Caco-2 (cell line): ENCODE results near the gene XPNPEP2. TPM values are rescaled to one million over a fixed set of nuclear protein-coding genes. Genes with fewer than 3 reads are reported as not detected.

Source experiments
- BruUV-seq: library from RNA; stranded (reverse); fragments of 400-500 nt; replicated peaks from 2 replicates; lab custom pipeline; 2021; lab: Mats Ljungman, UMichigan
- CTCF ChIA-PET: fragments of 300-600 bp; sonication (Branson Sonifier 250); formaldehyde crosslinking; loops from one replicate; lab custom pipeline; 2022; ENCODE audit warnings: antibody characterized with exemption; lab: Charles Lee
- POLR2A ChIA-PET: fragments of 300-600 bp; sonication (Branson Sonifier 250); formaldehyde crosslinking; loops from one replicate; lab custom pipeline; 2022; ENCODE audit warnings: antibody characterized with exemption; lab: Charles Lee
- DNase-seq, 2 experiments: peaks; one replicate each; pipeline versions ENCODE4 v3.0.0 to v3.0.0-alpha.2; 2020 to 2022
- H3K27me3 ChIP-seq: replicated peaks from 2 replicates; pipeline ENCODE4 v1.6.0; 2011; ENCODE audit warnings: low read length; ENCODE audit not compliant: control insufficient read depth, insufficient read depth
- H3K36me3 ChIP-seq: 2 replicates; pipeline ENCODE4 v1.5.1; 2011; ENCODE audit warnings: low read length; ENCODE audit not compliant: control insufficient read depth, insufficient read depth
- H3K4me1 ChIP-seq: fragments of 250-450 bp; sonication (Bioruptor Pico); 2 replicates; pipeline ENCODE4 v1.5.1; 2020; ENCODE audit warnings: mild to moderate bottlenecking
- H3K4me3 ChIP-seq: 2 replicates; pipeline ENCODE4 v1.5.1; 2011; ENCODE audit warnings: low read depth, mild to moderate bottlenecking, control low read depth, low read length
- H3K9me3 ChIP-seq: fragments of 250-450 bp; sonication (Bioruptor Pico); 2 replicates; pipeline ENCODE4 v1.5.1; 2020; ENCODE audit warnings: mild to moderate bottlenecking, moderate library complexity
- H3K27ac Mint-ChIP-seq: one replicate; pipeline ENCODE4 v1.8.0; 2022; ENCODE audit warnings: mixed read lengths; ENCODE audit not compliant: unreplicated experiment
- H3K27me3 Mint-ChIP-seq: one replicate; pipeline ENCODE4 v1.8.0; 2022; ENCODE audit warnings: mixed read lengths; ENCODE audit not compliant: insufficient read depth, unreplicated experiment
- H3K36me3 Mint-ChIP-seq: one replicate; pipeline ENCODE4 v1.8.0; 2022; ENCODE audit warnings: mild to moderate bottlenecking, mixed read lengths; ENCODE audit not compliant: insufficient read depth, unreplicated experiment
- H3K4me1 Mint-ChIP-seq: one replicate; pipeline ENCODE4 v1.8.0; 2022; ENCODE audit warnings: low read depth, mixed read lengths; ENCODE audit not compliant: unreplicated experiment
- H3K4me3 Mint-ChIP-seq: one replicate; pipeline ENCODE4 v1.8.0; 2022; ENCODE audit warnings: mild to moderate bottlenecking, moderate library complexity, mixed read lengths; ENCODE audit not compliant: unreplicated experiment
- H3K9me3 Mint-ChIP-seq: one replicate; pipeline ENCODE4 v1.8.0; 2022; ENCODE audit warnings: mixed read lengths; ENCODE audit not compliant: unreplicated experiment
- intact Hi-C: fragments of 100-400 bp; cut with micrococcal nuclease; formaldehyde crosslinking; loops from one replicate; pipeline ENCODE4 v1.10.0; 2022; ENCODE audit not compliant: unreplicated experiment
- total RNA-seq: library from RNA; stranded (reverse); gene quantifications from 2 replicates; pipeline ENCODE4 v1.2.3, GENCODE V29; 2022
- TF ChIP-seq, protein P1 (sequence below), 2 experiments: fragments of 200-600 bp in 1 of 2; IDR thresholded peaks; 1 replicate in 1 of 2; 2 replicates in 1 of 2; pipeline versions ENCODE4 v1.5.1 to v1.8.0; 2011 to 2022; ENCODE audit warnings: antibody characterized with exemption in 1 of 2, control low read depth in 1 of 2, inconsistent platforms in 1 of 2, low read depth in 1 of 2, low read length in 1 of 2, mild to moderate bottlenecking in 1 of 2, moderate library complexity in 1 of 2; ENCODE audit not compliant: insufficient read depth in 1 of 2, severe bottlenecking in 1 of 2, unreplicated experiment in 1 of 2

Gene XPNPEP2
- total RNA-seq, 1 experiment from 2014 or later: 0.32 TPM

DNA sequence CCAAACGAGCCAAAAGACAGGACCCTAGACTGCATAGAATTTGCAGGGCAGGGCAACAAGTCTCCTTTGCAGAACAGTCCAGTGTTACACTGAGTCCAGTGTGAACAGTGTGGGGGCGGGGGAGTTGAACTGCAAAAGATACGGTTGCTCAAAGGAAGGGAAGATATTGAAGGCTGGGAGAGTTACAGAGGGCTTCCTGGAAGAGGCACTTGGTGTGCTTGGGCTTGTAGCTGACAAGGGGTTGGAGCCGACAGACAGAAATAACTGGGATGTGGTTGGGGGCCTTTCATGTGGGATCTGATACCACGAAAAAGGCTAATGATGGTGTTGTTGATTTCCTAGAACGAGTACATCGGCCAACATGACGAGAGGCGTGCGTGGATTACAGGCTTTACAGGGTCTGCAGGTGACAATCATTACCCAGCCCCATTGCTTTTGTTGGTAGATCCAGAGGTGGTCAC lies 6.1 kb downstream of the XPNPEP2 start:
- DNase-seq: no peak
- peaks cover under 1% of the 10 kb centered on the region for H3K4me1 Mint-ChIP-seq
- CTCF ChIA-PET: no interaction called here
- TF ChIP-seq, protein P1, sequence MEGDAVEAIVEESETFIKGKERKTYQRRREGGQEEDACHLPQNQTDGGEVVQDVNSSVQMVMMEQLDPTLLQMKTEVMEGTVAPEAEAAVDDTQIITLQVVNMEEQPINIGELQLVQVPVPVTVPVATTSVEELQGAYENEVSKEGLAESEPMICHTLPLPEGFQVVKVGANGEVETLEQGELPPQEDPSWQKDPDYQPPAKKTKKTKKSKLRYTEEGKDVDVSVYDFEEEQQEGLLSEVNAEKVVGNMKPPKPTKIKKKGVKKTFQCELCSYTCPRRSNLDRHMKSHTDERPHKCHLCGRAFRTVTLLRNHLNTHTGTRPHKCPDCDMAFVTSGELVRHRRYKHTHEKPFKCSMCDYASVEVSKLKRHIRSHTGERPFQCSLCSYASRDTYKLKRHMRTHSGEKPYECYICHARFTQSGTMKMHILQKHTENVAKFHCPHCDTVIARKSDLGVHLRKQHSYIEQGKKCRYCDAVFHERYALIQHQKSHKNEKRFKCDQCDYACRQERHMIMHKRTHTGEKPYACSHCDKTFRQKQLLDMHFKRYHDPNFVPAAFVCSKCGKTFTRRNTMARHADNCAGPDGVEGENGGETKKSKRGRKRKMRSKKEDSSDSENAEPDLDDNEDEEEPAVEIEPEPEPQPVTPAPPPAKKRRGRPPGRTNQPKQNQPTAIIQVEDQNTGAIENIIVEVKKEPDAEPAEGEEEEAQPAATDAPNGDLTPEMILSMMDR (IDR thresholded peaks at IDR 0.05; ENCODE audit: insufficient read depth in 1 of 2, low read depth in 1 of 2, low read length in 1 of 2, severe bottlenecking in 1 of 2, unreplicated experiment in 1 of 2): no peak
- H3K27me3 Mint-ChIP-seq: no peaks in the 10 kb centered on the region
- POLR2A ChIA-PET: no interaction called here
- Histone ChIP-seq H3K27me3 (no peaks in the 10 kb centered on the region), H3K36me3 (no peaks in the 10 kb centered on the region), H3K9me3 (no peaks in the 10 kb centered on the region), H3K4me3 (no peak overlapping the region), H3K4me1 (no peaks in the 10 kb centered on the region)
- intact Hi-C loops: no loop called here
- no peaks in the 10 kb centered on the region for H3K9me3 Mint-ChIP-seq
- no TSS peak for BruUV-seq
- no peak overlapping the region for H3K27ac Mint-ChIP-seq
- H3K4me3 Mint-ChIP-seq: no peak overlapping the region
- no peaks in the 10 kb centered on the region for H3K36me3 Mint-ChIP-seq

DNA sequence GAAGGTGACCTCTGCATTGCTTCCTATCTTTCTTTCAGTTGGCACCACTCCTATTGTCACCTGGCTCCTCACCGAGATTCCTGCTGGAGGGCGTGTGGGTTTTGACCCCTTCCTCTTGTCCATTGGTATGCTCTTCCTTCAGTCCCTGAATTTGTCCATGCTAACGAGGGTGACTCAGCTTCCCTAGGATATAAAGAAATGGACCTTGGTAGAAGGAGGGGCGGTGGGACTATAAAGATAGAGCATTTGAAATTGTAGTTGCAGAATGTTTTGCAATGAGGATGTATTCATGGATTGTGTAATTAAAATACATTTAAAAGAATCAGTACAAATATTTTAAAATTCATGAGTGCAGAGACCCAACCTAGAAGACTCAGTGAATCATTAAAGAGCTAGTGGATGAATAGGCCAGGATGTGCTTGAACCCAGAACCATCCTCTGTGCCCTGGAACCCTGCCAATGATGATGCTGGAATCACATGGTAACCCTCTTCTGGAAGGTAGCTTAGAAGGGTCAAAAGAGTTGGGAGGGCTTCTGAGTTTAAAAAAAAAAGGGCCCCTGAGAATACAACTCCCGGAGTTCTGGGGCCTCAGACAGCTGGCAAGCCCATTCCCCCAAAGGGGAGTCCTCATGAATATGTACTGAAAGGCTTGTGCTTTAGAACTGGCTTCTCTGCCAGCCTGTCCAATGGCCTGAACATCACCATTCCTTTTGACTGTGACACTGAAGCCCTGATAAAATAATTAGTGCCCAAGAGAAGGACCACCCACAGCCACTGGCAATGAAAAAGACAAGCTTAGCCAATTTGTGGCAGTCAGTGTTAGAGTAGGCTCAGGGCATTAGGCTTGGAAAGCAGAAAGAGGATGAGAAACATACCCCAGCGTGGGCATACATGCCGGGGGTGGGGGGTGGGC lies 8.0 kb downstream of the XPNPEP2 start:
- H3K27me3 Mint-ChIP-seq: no peaks in the 10 kb centered on the region
- no peaks in the 10 kb centered on the region for H3K36me3 ChIP-seq
- no peak overlapping the region for H3K4me3 Mint-ChIP-seq
- no peaks in the 10 kb centered on the region for H3K27me3 ChIP-seq
- ChIA-PET POLR2A (no interaction called here), CTCF (no interaction called here)
- no peaks in the 10 kb centered on the region for H3K4me1 ChIP-seq
- TF ChIP-seq, protein P1 (IDR thresholded peaks at IDR 0.05; ENCODE audit: insufficient read depth in 1 of 2, low read depth in 1 of 2, low read length in 1 of 2, severe bottlenecking in 1 of 2, unreplicated experiment in 1 of 2): no peak
- no peaks in the 10 kb centered on the region for H3K9me3 Mint-ChIP-seq
- H3K4me3 ChIP-seq: no peak overlapping the region
- DNase-seq: no peak
- H3K27ac Mint-ChIP-seq: no peak overlapping the region
- BruUV-seq: no TSS peak
- H3K4me1 Mint-ChIP-seq: no peaks in the 10 kb centered on the region
- no peaks in the 10 kb centered on the region for H3K36me3 Mint-ChIP-seq
- H3K9me3 ChIP-seq: no peaks in the 10 kb centered on the region
- intact Hi-C loops: no loop called here

- Mint-ChIP-seq H3K36me3 (no peaks in the 10 kb centered on the region), H3K27ac (no peak overlapping the region), H3K9me3 (no peaks in the 10 kb centered on the region), H3K27me3 (no peaks in the 10 kb centered on the region), H3K4me3 (no peak overlapping the region), H3K4me1 (no peaks in the 10 kb centered on the region)
- POLR2A ChIA-PET: no interaction called here
- intact Hi-C loops: no loop called here
- DNase-seq: no peak
- Histone ChIP-seq H3K4me1 (no peaks in the 10 kb centered on the region), H3K4me3 (no peak overlapping the region), H3K36me3 (no peaks in the 10 kb centered on the region), H3K9me3 (no peaks in the 10 kb centered on the region), H3K27me3 (no peaks in the 10 kb centered on the region)
- TF ChIP-seq, protein P1 (IDR thresholded peaks at IDR 0.05; ENCODE audit: insufficient read depth in 1 of 2, low read depth in 1 of 2, low read length in 1 of 2, severe bottlenecking in 1 of 2, unreplicated experiment in 1 of 2): no peak
- BruUV-seq: no TSS peak
- CTCF ChIA-PET: no interaction called here
Measured at GRCh38 chrX:129747533-129747932, 8.8 kb downstream of the XPNPEP2 start.
